HG03378 (cell line): ENCODE results near the gene LGALS7.
"Not testable (repeated sequence)": the region's sequence is repeated elsewhere in the genome, so short reads cannot be mapped to it uniquely, and the experiment has no call there.

ENCODE experiments used
- ATAC-seq: cut with Tn5 transposase; IDR thresholded peaks from one replicate; pipeline ENCODE4 v1.9.1; 2021; ENCODE audit warnings: mild to moderate bottlenecking, moderate library complexity; ENCODE audit not compliant: unreplicated experiment

Gene LGALS7

GRCh38 chr19:38800577-38801347 lies 27.4 kb upstream of the LGALS7 start:
- no peak for ATAC-seq

DNA sequence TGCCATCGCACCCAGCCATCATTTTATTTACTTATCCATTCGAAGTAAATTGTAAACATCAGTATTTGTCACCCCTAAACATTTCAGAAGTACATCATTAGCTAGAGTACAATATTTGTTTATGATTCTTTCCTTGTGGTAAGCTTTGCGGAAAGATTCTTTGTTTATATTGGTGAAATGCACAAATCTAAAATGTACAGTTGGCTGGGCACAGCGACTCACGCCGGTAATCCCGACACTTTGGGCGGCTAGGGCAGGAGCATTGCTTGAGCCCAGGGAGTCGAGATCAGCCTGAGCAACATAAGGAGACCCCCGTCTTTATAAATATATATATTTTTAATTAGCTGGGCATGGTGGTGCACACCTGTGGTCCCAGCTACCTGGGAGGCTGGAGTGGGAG lies 25.8 kb upstream of the LGALS7 start:
- ATAC-seq, result no peak

- not testable (repeated sequence) for ATAC-seq
These were observed 24.5 kb upstream of the LGALS7 start for GRCh38 chr19:38797781-38798180.

DNA sequence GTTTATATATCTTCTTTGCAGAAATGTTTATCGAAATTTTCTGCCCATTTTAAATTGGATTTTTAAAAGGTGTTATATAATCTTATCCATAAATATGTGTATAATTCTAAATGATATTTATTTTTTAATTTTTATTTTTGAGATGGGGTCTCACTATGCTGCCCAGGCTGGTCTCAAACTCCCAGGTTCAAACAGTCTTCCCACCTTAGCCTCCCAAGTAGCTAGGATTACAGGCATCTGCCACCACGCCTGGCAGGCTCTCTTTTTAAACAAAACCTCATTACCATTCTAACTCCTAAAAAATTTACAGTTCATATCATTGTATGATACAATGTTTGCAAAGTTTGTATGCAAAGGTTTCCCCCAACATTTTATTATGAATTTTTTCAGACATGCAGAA lies 22.8 kb upstream of the LGALS7 start:
- ATAC-seq, result no peak

- ATAC-seq, result no peak
These were observed 22.2 kb upstream of the LGALS7 start for GRCh38 chr19:38795549-38795948.

- no peak for ATAC-seq
These were observed 20.4 kb upstream of the LGALS7 start for GRCh38 chr19:38793671-38794070.

DNA sequence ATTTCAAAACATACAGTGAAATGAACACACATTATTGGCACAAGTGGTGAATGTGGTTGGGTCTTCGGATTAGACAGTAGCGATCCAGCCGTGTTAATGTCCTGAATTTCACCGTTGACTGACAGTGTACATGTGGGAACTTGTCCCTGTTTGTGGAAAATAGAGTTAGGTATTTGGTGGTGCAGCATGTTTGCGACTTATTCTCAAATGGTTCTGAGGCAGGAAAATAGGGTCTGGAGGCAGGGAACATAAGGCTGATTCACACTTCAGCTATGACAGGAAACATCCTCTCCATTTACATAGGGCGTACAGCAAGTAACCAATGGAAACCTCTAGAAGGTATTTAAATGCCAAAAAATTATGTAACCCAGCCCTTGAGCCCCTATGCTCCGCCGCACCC lies 19.9 kb upstream of the LGALS7 start:
- no peak for ATAC-seq

DNA sequence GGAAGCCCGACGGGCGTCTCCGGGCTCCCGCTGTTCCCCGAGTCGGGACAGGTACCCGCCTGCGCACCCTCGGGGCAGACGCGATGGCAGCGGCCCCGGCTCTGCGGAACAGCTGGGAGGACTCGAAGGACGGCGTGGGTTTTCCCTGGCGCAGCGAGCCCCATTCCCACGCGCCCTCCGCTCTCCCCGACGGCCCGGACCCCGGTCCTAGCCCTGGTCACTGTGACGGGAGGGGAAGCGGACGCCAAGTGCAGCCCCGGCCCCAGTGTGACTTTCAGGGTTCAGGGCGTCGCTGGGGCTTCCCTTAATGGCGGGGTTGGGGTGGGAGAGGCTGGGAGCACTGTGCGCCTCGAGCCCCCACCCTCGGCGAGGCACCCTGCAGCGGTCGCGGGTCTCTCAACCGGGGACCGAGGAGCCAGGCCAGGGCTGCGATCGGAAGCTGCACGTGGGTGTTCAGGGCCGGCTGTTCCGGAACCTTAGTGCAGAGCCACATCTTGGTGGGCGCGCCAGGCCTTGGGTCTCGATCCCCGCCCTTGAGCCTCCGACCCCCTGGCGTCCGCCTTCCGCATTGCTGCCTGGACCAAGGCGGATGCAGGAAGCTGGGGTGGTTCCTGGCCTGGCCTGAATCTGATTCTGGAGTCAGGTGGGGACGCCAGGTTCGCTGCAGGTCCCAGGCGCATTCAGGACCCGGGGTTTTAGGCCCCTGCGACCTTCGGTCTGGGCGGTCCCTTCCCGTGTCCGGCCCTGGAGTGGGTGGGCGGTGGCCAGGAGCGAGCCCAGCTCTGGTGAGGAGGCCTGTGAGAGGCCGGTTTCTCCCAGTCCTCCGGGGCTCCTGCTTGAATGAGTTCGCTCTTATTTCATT lies 19.2 kb upstream of the LGALS7 start:
- no peak for ATAC-seq

- ATAC-seq, result not testable (repeated sequence)
These were observed 18.2 kb upstream of the LGALS7 start for GRCh38 chr19:38791451-38792064.

DNA sequence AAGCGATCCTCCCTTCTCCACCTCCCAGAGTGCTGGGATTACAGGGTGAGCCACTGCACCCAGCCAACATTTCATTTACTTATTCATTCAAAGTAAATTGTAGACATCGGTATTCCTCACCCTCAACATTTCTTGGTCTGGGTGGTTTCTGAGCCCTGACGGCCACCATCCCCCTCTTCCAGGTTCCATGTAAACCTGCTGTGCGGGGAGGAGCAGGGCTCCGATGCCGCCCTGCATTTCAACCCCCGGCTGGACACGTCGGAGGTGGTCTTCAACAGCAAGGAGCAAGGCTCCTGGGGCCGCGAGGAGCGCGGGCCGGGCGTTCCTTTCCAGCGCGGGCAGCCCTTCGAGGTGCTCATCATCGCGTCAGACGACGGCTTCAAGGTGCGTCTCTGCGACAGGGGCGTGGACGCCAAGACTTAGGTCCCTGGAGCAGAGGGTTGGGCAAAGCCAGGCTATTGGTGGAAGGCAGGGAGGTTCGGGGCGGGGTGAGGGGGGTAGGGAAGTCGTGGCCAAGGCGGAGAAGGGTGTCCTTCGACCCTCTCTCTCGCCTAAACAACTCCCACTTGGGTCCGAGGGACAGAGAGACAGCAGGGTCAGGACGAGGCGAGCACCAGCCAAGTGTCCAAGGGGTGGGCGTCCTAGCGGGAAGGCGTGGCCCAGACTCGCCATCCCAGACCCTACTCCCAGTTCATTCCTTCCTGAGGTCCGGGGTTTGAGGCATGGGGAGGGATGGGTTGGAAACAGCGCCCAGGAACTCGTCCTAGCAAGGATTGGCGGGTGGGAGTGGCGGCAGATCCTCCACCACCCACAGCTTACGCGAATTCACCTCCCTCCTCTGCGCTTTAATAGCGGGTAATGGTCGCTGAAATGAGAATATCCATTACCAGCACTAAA lies 17.4 kb upstream of the LGALS7 start:
- ATAC-seq, result not testable (repeated sequence)

- no peak for ATAC-seq
These were observed 15.3 kb upstream of the LGALS7 start, which contains the start of gene LGALS7B for GRCh38 chr19:38788478-38789243. Gene LGALS7B, plus strand, starts transcription at chr19:38789200. Its CDS starts 27 bp downstream, at chr19:38789227.

- no peak for ATAC-seq
These were observed 13.4 kb upstream of the LGALS7 start for GRCh38 chr19:38786572-38787265.

DNA sequence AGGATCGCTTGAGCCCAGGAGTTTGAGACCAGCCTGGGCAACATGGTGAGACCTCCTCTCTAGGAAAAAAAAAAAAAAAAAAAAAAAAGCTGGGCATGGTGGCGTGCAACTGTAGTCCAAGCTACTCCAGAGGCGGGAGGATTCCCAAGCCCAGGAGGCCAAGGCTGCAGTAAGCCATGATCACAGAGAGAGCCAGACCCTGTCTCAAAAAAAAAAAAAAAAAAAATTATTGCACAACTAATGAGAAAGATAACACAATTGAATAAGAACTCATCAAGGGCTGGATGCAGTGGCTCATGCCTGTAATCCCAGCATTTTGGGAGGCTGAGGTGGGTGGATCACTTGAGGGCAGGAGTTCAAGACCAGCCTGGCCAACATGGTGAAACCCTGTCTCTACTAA lies 12.7 kb upstream of the LGALS7 start:
- ATAC-seq, result not testable (repeated sequence)

DNA sequence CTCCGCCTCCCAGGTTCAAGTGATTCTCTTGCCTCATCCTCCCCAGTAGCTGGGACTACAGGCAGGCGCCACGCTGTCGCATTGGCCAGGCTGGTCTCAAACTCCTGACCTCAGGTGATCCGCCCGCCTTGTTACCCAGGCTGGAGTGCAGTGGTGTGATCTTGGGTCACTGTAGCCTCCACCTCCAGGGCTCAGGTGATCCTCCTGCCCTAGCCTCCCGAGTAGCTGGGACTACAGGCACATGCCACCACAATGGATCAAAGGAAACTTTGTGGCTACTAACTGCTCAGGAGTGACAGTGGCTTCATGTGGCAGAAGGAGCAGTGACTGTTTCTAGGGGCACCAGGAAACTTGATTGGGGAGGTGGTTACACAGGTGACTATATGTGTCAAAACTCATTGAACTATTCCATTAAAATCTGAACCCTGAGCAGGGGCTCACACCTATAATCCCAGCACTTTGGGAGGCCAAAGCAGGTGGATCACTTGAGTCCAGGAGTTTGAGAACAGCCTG lies 11.9 kb upstream of the LGALS7 start:
- ATAC-seq, result no peak

DNA sequence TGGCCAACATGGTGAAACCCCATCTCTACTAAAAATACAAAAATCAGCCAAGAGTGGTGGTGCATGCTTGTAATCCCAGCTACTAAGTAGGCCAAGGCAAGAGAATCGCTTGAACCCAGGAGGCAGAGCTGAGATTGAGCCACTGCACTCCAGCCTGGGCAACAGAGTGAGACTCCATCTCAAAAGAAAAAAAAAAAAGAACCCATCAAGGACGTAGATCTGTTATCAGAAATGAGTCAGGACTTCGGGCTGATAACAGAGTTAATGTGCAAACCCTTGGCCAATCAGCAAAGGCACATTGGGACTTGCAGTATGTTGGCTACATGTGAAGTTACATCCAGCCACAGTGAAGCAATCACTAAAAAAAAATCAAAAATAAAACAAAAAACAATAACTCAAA lies 10.9 kb upstream of the LGALS7 start:
- no peak for ATAC-seq

DNA sequence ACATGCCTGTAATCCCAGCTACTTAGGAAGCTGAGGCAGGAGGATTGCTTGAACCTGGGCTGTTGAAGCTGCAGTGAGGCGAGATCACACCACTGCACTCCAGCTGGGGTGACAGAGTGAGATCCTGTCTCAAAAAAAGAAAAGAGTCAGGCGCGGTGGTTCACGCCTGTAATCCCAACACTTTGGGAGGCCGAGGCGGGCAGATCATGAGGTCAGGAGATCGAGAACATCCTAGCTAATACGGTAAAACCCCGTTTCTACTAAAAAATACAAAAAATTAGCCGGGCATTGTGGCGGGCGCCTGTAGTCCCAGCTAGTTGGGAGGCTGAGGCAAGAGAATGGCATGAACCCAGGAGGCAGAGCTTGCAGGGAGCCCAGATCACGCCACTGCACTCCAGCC lies 8.9 kb upstream of the LGALS7 start:
- not testable (repeated sequence) for ATAC-seq

GRCh38 chr19:38781058-38781457 lies 7.7 kb upstream of the LGALS7 start:
- no peak for ATAC-seq

DNA sequence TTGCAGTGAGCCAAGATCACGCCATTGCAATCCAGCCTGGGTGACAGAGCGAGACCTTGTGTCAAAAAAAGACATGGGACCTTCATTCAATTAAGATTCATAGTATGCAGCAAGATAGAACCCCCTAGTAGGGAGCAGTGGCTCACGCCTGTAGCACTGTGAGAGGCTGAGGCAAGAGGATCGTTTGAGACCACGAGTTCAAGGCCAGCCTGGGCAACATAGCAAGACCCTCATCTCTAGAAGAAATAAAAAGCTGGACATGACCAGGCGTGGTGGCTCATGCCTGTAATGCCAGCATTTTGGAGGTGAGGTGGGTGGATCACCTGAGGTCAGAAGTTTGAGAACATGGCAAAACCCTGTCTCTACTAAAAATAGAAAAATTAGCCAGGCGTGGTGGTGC lies 7.1 kb upstream of the LGALS7 start:
- no peak for ATAC-seq

DNA sequence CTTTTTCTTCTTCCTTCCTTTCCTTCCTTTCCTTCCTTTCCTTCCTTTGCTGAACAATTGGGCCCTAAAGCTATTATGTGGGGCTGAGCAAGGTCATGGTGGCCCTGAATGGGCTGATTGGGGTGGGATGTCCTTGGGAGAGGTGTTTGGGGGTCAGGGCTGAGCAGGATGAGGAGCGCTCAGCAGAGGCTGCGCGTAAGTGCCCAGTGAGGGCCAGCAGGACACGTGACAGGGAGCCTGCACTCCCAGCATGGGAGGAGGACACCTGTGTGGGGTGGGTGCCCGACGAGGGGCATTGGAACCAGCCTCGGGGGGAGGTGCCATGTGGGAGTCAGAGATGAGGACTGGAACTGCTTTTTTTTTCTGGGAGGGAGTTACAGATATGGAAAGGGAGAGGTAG lies 5.4 kb upstream of the LGALS7 start:
- no peak for ATAC-seq
